Osteoblast (primary cell): ENCODE measurements around the gene FNIP2. TPM values are rescaled to one million over a fixed set of nuclear protein-coding genes. Genes with fewer than 3 reads are reported as not detected.

ENCODE experiments used
- DNase-seq: peaks from one replicate; pipeline ENCODE4 v3.0.0; 2011; ENCODE audit warnings: low spot score, mixed read lengths; ENCODE audit not compliant: insufficient read length; ENCODE audit errors: missing footprints
- H2AFZ ChIP-seq: 2 replicates; pipeline ENCODE4 v1.6.0; 2011; ENCODE audit warnings: mild to moderate bottlenecking, low read length
- H3K27ac ChIP-seq: 2 replicates; pipeline ENCODE4 v1.5.1; 2011; ENCODE audit warnings: mild to moderate bottlenecking, low read depth, low read length, moderate library complexity
- H3K27me3 ChIP-seq: 2 replicates; pipeline ENCODE4 v1.6.0; 2012; ENCODE audit warnings: mild to moderate bottlenecking, control low read depth, inconsistent platforms, low read length, moderate library complexity; ENCODE audit not compliant: insufficient read depth
- H3K36me3 ChIP-seq: 2 replicates; pipeline ENCODE4 v1.5.1; 2011; ENCODE audit warnings: mild to moderate bottlenecking, low read length, control low read depth, moderate library complexity; ENCODE audit not compliant: insufficient read depth
- H3K4me1 ChIP-seq: 2 replicates; pipeline ENCODE4 v1.5.1; 2011; ENCODE audit warnings: mild to moderate bottlenecking, low read length, control low read depth, moderate library complexity; ENCODE audit not compliant: insufficient read depth
- H3K4me2 ChIP-seq: 2 replicates; pipeline ENCODE4 v1.6.0; 2011; ENCODE audit warnings: mild to moderate bottlenecking, low read length; ENCODE audit not compliant: insufficient read depth
- H3K4me3 ChIP-seq: fragments of 200-600 bp; sonication (generic); 3 replicates; pipeline ENCODE4 v1.5.1; 2012; ENCODE audit warnings: mild to moderate bottlenecking, low read length, inconsistent platforms; ENCODE audit not compliant: insufficient read depth
- H3K79me2 ChIP-seq: 2 replicates; pipeline ENCODE4 v1.6.0; 2012; ENCODE audit warnings: mild to moderate bottlenecking, low read length, control low read depth, inconsistent platforms; ENCODE audit not compliant: insufficient read depth
- H3K9me3 ChIP-seq: 2 replicates; pipeline ENCODE4 v1.5.1; 2011; ENCODE audit warnings: low read depth, low read length, control low read depth
- H4K20me1 ChIP-seq: 2 replicates; pipeline ENCODE4 v1.6.0; 2012; ENCODE audit warnings: mild to moderate bottlenecking, low read length, control low read depth; ENCODE audit not compliant: insufficient read depth
- CTCF ChIP-seq: IDR thresholded peaks from 2 replicates; pipeline ENCODE4 v1.5.1; 2011; ENCODE audit warnings: mild to moderate bottlenecking, low read depth, low read length, moderate library complexity; ENCODE audit errors: extremely low read depth
- total RNA-seq: library from RNA; depleted of rRNA; stranded (reverse); fragments of >200 nt; gene quantifications from 2 replicates; pipeline ENCODE4 v1.2.3, GENCODE V29; 2012

The FNIP2 gene
- total RNA-seq, 1 donor: 78.9 TPM

DNA sequence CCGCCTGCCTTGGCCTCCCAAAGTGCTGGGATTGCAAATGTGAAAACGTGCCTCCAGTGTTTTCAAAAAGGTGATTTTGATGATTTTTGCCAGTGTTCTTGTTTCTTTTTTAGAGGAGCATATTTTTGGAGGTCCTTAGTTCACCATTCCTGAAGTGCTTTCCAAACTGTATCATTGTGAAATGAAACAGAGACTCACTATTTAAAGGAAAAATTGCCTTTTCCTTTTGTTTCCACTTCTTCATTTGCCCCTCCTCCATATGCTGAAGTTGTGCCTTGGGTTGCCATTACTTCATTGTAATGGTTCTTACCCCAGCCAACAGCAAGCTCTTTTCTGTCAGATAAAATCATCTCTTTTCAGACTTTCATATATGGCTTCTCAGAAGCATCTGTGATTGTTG lies 164.4 kb downstream of the FNIP2 start:
- H4K20me1 ChIP-seq: no peaks in the 10 kb centered on the region
- H3K4me1 ChIP-seq: peaks cover 5% of the 10 kb centered on the region

DNA sequence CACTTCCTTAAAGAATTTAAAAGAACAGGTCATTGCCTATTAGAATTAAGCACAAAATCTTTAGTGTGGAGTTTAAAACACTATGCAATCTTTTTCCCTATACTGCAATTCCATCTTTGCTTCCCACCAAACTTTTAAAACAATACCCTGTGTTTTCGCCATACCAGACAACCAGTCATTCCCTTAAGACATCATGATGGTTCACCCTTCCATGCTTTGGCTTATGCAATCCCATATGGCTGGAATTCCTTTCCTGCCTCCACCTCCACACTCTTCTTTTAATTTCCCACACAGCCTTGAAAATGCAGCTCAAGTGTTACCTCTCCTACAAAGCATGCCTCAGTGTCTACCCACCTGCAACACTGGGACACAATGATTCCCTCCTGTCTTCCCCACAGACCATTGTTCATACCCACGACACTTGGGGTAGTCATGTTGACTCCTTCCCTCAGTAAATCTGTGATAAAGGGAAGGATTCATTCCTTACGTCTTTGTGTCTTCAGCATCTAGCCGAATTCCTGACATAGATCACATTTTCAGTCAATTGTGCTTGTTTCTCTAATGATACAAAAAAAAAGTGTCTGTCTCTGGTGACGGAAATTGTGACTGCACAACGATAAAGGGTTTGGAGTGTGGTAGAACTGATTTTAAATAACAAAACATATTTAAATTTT lies 166.3 kb downstream of the FNIP2 start:
- TF ChIP-seq CTCF: no peak
- Histone ChIP-seq H3K4me2 (no peak overlapping the region), H3K9me3 (no peaks in the 10 kb centered on the region), H3K27me3 (no peaks in the 10 kb centered on the region), H3K27ac (no peak overlapping the region), H3K36me3 (no peaks in the 10 kb centered on the region), H3K79me2 (no peaks in the 10 kb centered on the region), H3K4me1 (peaks cover 5% of the 10 kb centered on the region), H2AFZ (no peak overlapping the region), H4K20me1 (no peaks in the 10 kb centered on the region), H3K4me3 (no peak overlapping the region)
- DNase-seq: no peak

More for the DNA sequence above, 164.4 kb downstream of the FNIP2 start:
- Histone ChIP-seq H3K4me2 (no peak overlapping the region), H3K27ac (no peak overlapping the region), H3K4me3 (no peak overlapping the region), H3K79me2 (no peaks in the 10 kb centered on the region), H3K9me3 (no peaks in the 10 kb centered on the region), H2AFZ (no peak overlapping the region), H3K27me3 (no peaks in the 10 kb centered on the region), H3K36me3 (no peaks in the 10 kb centered on the region)
- no peak for DNase-seq
- no peak for TF ChIP-seq CTCF

- H2AFZ ChIP-seq: peak overlapping the region; percentile 82
- no peaks in the 10 kb centered on the region for H3K79me2 ChIP-seq
- TF ChIP-seq CTCF: no peak
- H3K4me3 ChIP-seq: peak overlapping the region; percentile 54
- H3K36me3 ChIP-seq: no peaks in the 10 kb centered on the region
- H3K27ac ChIP-seq: peak overlapping the region; percentile 20
- peak overlapping the region; percentile 70 for H3K4me2 ChIP-seq
- H3K9me3 ChIP-seq: no peaks in the 10 kb centered on the region
- H4K20me1 ChIP-seq: no peaks in the 10 kb centered on the region
- peaks cover 5% of the 10 kb centered on the region for H3K4me1 ChIP-seq
- no peaks in the 10 kb centered on the region for H3K27me3 ChIP-seq
- no peak for DNase-seq
These were observed 167.4 kb downstream of the FNIP2 start for GRCh38 chr4:158936238-158936637.

DNA sequence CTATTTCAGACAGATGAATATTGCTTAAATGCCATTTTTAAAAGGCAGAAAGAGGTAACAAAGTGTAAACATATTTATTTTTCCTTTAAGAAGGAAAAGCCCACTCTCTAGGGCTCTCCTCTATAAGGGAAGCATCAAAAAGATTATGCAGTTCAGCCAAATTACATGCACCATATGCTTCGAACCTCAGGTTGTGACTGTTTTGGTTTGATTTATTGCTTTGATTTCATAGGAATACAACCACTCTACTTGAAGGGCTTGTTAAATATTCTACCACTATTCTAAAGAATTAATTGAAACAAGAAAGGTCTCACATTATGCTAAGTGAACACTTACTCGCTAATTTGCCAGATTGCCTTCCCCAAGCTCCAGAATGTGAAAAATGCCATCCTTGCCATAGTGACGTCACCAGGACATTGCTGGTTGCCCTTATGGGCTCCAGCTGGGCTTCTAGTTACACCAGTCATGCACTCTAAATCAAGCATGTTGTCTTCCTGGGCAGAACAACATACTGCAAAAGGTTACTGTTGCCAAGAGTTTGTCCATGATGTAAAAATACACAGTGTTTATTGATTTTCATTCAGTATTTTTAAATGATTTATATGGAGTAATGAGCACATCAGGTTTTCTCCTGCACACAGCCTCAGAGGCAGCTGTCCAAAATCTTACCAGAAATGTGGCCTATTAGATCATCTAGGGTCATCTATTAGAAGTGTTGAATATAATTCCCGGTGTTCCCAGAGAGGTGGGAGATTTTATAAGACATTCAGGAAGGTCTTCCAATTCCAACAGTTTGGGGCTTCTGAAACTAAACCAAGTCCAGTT lies 169.6 kb downstream of the FNIP2 start:
- Histone ChIP-seq H3K4me3 (no peak overlapping the region), H4K20me1 (no peaks in the 10 kb centered on the region), H3K9me3 (no peaks in the 10 kb centered on the region), H3K27me3 (no peaks in the 10 kb centered on the region), H3K4me2 (no peak overlapping the region), H3K27ac (no peak overlapping the region), H3K79me2 (no peaks in the 10 kb centered on the region), H3K4me1 (peaks cover 5% of the 10 kb centered on the region), H3K36me3 (no peaks in the 10 kb centered on the region), H2AFZ (no peak overlapping the region)
- DNase-seq: no peak
- no peak for TF ChIP-seq CTCF
